ENCODE measurements around the gene GPN2. TPM values are rescaled to one million over a fixed set of nuclear protein-coding genes. Genes with fewer than 3 reads are reported as not detected.
"Not testable (repeated sequence)": the region's sequence is repeated elsewhere in the genome, so short reads cannot be mapped to it uniquely, and the experiment has no call there.

The GPN2 gene
- total and polyA plus RNA-seq, 2 donors (not counting 1 experiment from before 2014, with no cell fraction given), result 12.2 to 21.5 TPM

- TF ChIP-seq EZH2 (IDR thresholded peaks at IDR 0.05; ENCODE audit: low read length, missing control alignments), result no peak
- Histone ChIP-seq H3K36me3 (ENCODE audit: control insufficient read depth, insufficient read depth, low read length) (peaks cover 21% of the 10 kb centered on the region), H3K4me2 (ENCODE audit: extremely low read depth, insufficient read depth, low read length) (no peak overlapping the region), H3K4me1 (ENCODE audit: control insufficient read depth, extremely low read depth, insufficient read depth, low read length) (no peaks in the 10 kb centered on the region), H3K79me2 (ENCODE audit: control insufficient read depth, insufficient read depth, low read length) (no peaks in the 10 kb centered on the region), H3K27me3 (ENCODE audit: control insufficient read depth, insufficient read depth, low read length) (no peaks in the 10 kb centered on the region), H3K9ac (ENCODE audit: insufficient read depth, low read length) (no peak overlapping the region), H3K9me3 (ENCODE audit: control insufficient read depth, insufficient read depth, low read depth, low read length) (no peaks in the 10 kb centered on the region), H2AFZ (ENCODE audit: low read length) (no peak overlapping the region), H4K20me1 (ENCODE audit: control insufficient read depth, extremely low read depth, insufficient read depth, low read length) (no peaks in the 10 kb centered on the region), H3K4me3 (replicated peaks in 1 of 4; ENCODE audit: control extremely low read depth in 1 of 4, insufficient read depth in 1 of 4, low read depth in 3 of 4, low read length in 4 of 4) (no peak overlapping the region), H3K27ac (ENCODE audit: insufficient read depth, low read length) (no peak overlapping the region)
- no peak for DNase-seq (ENCODE audit: low read depth in 2 of 2)
These were observed 51.4 kb downstream of the GPN2 start for GRCh38 chr1:26838474-26839338.

- not testable (repeated sequence) for H3K27ac ChIP-seq (ENCODE audit: insufficient read depth, low read length); H2AFZ ChIP-seq (ENCODE audit: low read length); H3K4me1 ChIP-seq (ENCODE audit: control insufficient read depth, extremely low read depth, insufficient read depth, low read length); H3K27me3 ChIP-seq (ENCODE audit: control insufficient read depth, insufficient read depth, low read length); H3K79me2 ChIP-seq (ENCODE audit: control insufficient read depth, insufficient read depth, low read length); H3K9me3 ChIP-seq (ENCODE audit: control insufficient read depth, insufficient read depth, low read depth, low read length); H3K9ac ChIP-seq (ENCODE audit: insufficient read depth, low read length); DNase-seq (ENCODE audit: low read depth in 2 of 2); H3K4me2 ChIP-seq (ENCODE audit: extremely low read depth, insufficient read depth, low read length); H4K20me1 ChIP-seq (ENCODE audit: control insufficient read depth, extremely low read depth, insufficient read depth, low read length); H3K4me3 ChIP-seq (replicated peaks in 1 of 4; ENCODE audit: control extremely low read depth in 1 of 4, insufficient read depth in 1 of 4, low read depth in 3 of 4, low read length in 4 of 4)
- H3K36me3 ChIP-seq (ENCODE audit: control insufficient read depth, insufficient read depth, low read length), result peaks cover 22% of the 10 kb centered on the region
These were observed 52.4 kb downstream of the GPN2 start for GRCh38 chr1:26837665-26838064.

GRCh38 chr1:26833432-26834405 is 56.4 kb downstream of the GPN2 start:
- Histone ChIP-seq H4K20me1 (ENCODE audit: control insufficient read depth, extremely low read depth, insufficient read depth, low read length) (no peaks in the 10 kb centered on the region), H3K27me3 (ENCODE audit: control insufficient read depth, insufficient read depth, low read length) (no peaks in the 10 kb centered on the region), H3K4me2 (ENCODE audit: extremely low read depth, insufficient read depth, low read length) (no peak overlapping the region), H3K9me3 (ENCODE audit: control insufficient read depth, insufficient read depth, low read depth, low read length) (no peaks in the 10 kb centered on the region), H3K4me3 (replicated peaks in 1 of 4; ENCODE audit: control extremely low read depth in 1 of 4, insufficient read depth in 1 of 4, low read depth in 3 of 4, low read length in 4 of 4) (no peak overlapping the region), H3K79me2 (ENCODE audit: control insufficient read depth, insufficient read depth, low read length) (peaks cover 21% of the 10 kb centered on the region), H3K4me1 (ENCODE audit: control insufficient read depth, extremely low read depth, insufficient read depth, low read length) (peaks cover 3% of the 10 kb centered on the region), H3K27ac (ENCODE audit: insufficient read depth, low read length) (no peak overlapping the region), H3K36me3 (ENCODE audit: control insufficient read depth, insufficient read depth, low read length) (peaks cover 29% of the 10 kb centered on the region), H3K9ac (ENCODE audit: insufficient read depth, low read length) (no peak overlapping the region), H2AFZ (ENCODE audit: low read length) (no peak overlapping the region)
- no peak for TF ChIP-seq EZH2 (IDR thresholded peaks at IDR 0.05; ENCODE audit: low read length, missing control alignments)
- TF ChIP-seq CTCF (conservative IDR thresholded peaks at IDR 0.05 in 1 of 2, IDR thresholded peaks at IDR 0.05 in 1 of 2; ENCODE audit: low read depth in 1 of 2, low read length in 2 of 2), result no peak
- no peak for DNase-seq (ENCODE audit: low read depth in 2 of 2)

Measured in fibroblast of lung (primary cell).